SK-N-SH (cell line): ENCODE results near the gene SPATS1. TPM values are rescaled to one million over a fixed set of nuclear protein-coding genes. Genes with fewer than 3 reads are reported as not detected.

Experiments
- CTCF ChIA-PET: fragments of 300-600, 350-600 bp; formaldehyde crosslinking; extraction: SDS; loops from one replicate; lab custom pipeline; 2021; lab: Yijun Ruan, JAX
- POLR2A ChIA-PET: fragments of 350-600 bp; sonication (Branson Sonifier 250); formaldehyde crosslinking; extraction: SDS; loops from one replicate; lab custom pipeline; 2020; ENCODE audit warnings: antibody characterized with exemption, inconsistent platforms; lab: Yijun Ruan, JAX
- DNase-seq: peaks from one replicate; pipeline ENCODE4 v3.0.0; 2012
- H2AFZ ChIP-seq: fragments of 200-600 bp; sonication (generic); 2 replicates; pipeline ENCODE4 v1.8.1; 2016; ENCODE audit warnings: antibody characterized with exemption, mild to moderate bottlenecking, low read depth
- H3F3A ChIP-seq: fragments of 200-600 bp; sonication (generic); replicated peaks from 2 replicates; pipeline ENCODE3; 2016; ENCODE audit warnings: antibody characterized with exemption, mild to moderate bottlenecking; ENCODE audit not compliant: insufficient read depth
- H3K27ac ChIP-seq, 2 experiments: fragments of 200-500 bp in 1 of 2; fragments of 200-600 bp in 1 of 2; sonication (Bioruptor generic) in 1 of 2; sonication (generic), shearing (Covaris generic) in 1 of 2; 2 replicates each; pipeline versions ENCODE4 v1.5.1 to v1.6.1; 2014 to 2016; ENCODE audit warnings: low read depth in 2 of 2, inconsistent platforms in 1 of 2, low read length in 1 of 2, mild to moderate bottlenecking in 1 of 2, mixed read lengths in 1 of 2
- H3K27me3 ChIP-seq: fragments of 200-600 bp; sonication (generic), shearing (Covaris generic); 2 replicates; pipeline ENCODE4 v1.6.1; 2016; ENCODE audit warnings: mixed run types; ENCODE audit not compliant: insufficient read depth
- H3K36me3 ChIP-seq, 2 experiments: fragments of 200-500 bp in 1 of 2; fragments of 200-600 bp in 1 of 2; sonication (Bioruptor generic) in 1 of 2; sonication (generic) in 1 of 2; replicated peaks in 1 of 2; 2 replicates each; pipeline versions ENCODE3 to v1.5.1; 2014 to 2016; ENCODE audit warnings: low read length in 1 of 2, mild to moderate bottlenecking in 1 of 2; ENCODE audit not compliant: insufficient read depth in 2 of 2, control insufficient read depth in 1 of 2
- H3K4me1 ChIP-seq, 2 experiments: fragments of 200-500 bp in 1 of 2; fragments of 200-600 bp in 1 of 2; sonication (Bioruptor generic) in 1 of 2; sonication (generic), shearing (Covaris generic) in 1 of 2; 2 replicates each; pipeline versions ENCODE4 v1.5.1 to v1.6.1; 2014 to 2016; ENCODE audit warnings: low read depth in 1 of 2, low read length in 1 of 2, mixed run types in 1 of 2; ENCODE audit not compliant: insufficient read depth in 2 of 2, control insufficient read depth in 1 of 2
- H3K4me2 ChIP-seq: fragments of 200-600 bp; sonication (generic), shearing (Covaris generic); 2 replicates; pipeline ENCODE4 v1.6.1; 2017; ENCODE audit warnings: mixed run types
- H3K4me3 ChIP-seq, 2 experiments: fragments of 200-500 bp in 1 of 2; fragments of 200-600 bp in 1 of 2; sonication (Bioruptor generic) in 1 of 2; sonication (generic), shearing (Covaris generic) in 1 of 2; 2 replicates each; pipeline versions ENCODE4 v1.5.1 to v1.8.1; 2014 to 2016; ENCODE audit warnings: low read depth in 2 of 2, inconsistent platforms in 1 of 2, low read length in 1 of 2, mild to moderate bottlenecking in 1 of 2, mixed read lengths in 1 of 2, moderate library complexity in 1 of 2
- H3K79me2 ChIP-seq: fragments of 200-600 bp; sonication (generic); 2 replicates; pipeline ENCODE4 v1.8.1; 2017; ENCODE audit warnings: mild to moderate bottlenecking; ENCODE audit not compliant: insufficient read depth
- H3K9ac ChIP-seq: fragments of 200-600 bp; sonication (generic); 2 replicates; pipeline ENCODE4 v1.6.1; 2017; ENCODE audit warnings: mixed run types
- H3K9me2 ChIP-seq: fragments of 200-600 bp; sonication (generic); 2 replicates; pipeline ENCODE4 v1.6.1; 2017; ENCODE audit warnings: mixed run types
- H3K9me3 ChIP-seq: fragments of 200-600 bp; sonication (generic); 2 replicates; pipeline ENCODE4 v1.6.1; 2017; ENCODE audit warnings: mixed run types, mild to moderate bottlenecking, moderate library complexity
- H4K20me1 ChIP-seq: fragments of 200-600 bp; sonication (generic); 2 replicates; pipeline ENCODE4 v1.6.1; 2017; ENCODE audit warnings: mild to moderate bottlenecking, mixed run types; ENCODE audit not compliant: insufficient read depth
- CHD2 ChIP-seq: fragments of 150-350 bp; IDR thresholded peaks from 2 replicates; pipeline ENCODE4 v1.6.1; 2018; ENCODE audit warnings: low read length; ENCODE audit not compliant: partially characterized antibody
- EZH2phosphoT487 ChIP-seq: fragments of 200-600 bp; sonication (generic); IDR thresholded peaks from 2 replicates; pipeline ENCODE4 v1.6.1; 2017; ENCODE audit warnings: low read depth, mixed run types, mild to moderate bottlenecking, antibody characterized with exemption, moderate library complexity, borderline replicate concordance
- FOSL2 ChIP-seq: IDR thresholded peaks from 2 replicates; pipeline ENCODE4 v1.4.0; 2012; ENCODE audit warnings: low read depth, mild to moderate bottlenecking, moderate library complexity, borderline replicate concordance
- FOXM1 ChIP-seq: IDR thresholded peaks from 2 replicates; pipeline ENCODE4 v1.4.0; 2012; ENCODE audit warnings: low read depth, mild to moderate bottlenecking
- GABPA ChIP-seq: IDR thresholded peaks from 2 replicates; pipeline ENCODE4 v1.4.0; 2012; ENCODE audit warnings: low read depth, mild to moderate bottlenecking
- GATA2 ChIP-seq: sonication (generic); formaldehyde crosslinking; IDR thresholded peaks from 2 replicates; pipeline ENCODE4 v1.5.0; 2020; ENCODE audit warnings: mild to moderate bottlenecking, missing genetic modification reagents
- MEF2A ChIP-seq: IDR thresholded peaks from 2 replicates; pipeline ENCODE4 v1.4.0; 2012; ENCODE audit warnings: low read depth, borderline replicate concordance
- MXI1 ChIP-seq: IDR thresholded peaks from 2 replicates; pipeline ENCODE4 v1.6.1; 2012; ENCODE audit warnings: mild to moderate bottlenecking, low read depth, low read length, improper control_type of control experiment
- NFIC ChIP-seq: IDR thresholded peaks from 2 replicates; pipeline ENCODE4 v1.4.0; 2012; ENCODE audit warnings: borderline replicate concordance
- RCOR1 ChIP-seq: fragments of 150-350 bp; IDR thresholded peaks from 2 replicates; pipeline ENCODE4 v1.6.1; 2017; ENCODE audit warnings: antibody characterized with exemption, low read length
- RFX5 ChIP-seq: IDR thresholded peaks from 2 replicates; pipeline ENCODE4 v1.6.1; 2012; ENCODE audit warnings: mild to moderate bottlenecking, improper control_type of control experiment, low read length
- RXRA ChIP-seq: IDR thresholded peaks from 2 replicates; pipeline ENCODE4 v1.4.0; 2012; ENCODE audit warnings: low read depth, mild to moderate bottlenecking, borderline replicate concordance
- SMC3 ChIP-seq: IDR thresholded peaks from 2 replicates; pipeline ENCODE4 v1.6.1; 2012; ENCODE audit warnings: low read depth, low read length, improper control_type of control experiment
- TCF12 ChIP-seq: IDR thresholded peaks from 2 replicates; pipeline ENCODE4 v1.4.0; 2012
- TEAD4 ChIP-seq: IDR thresholded peaks from 2 replicates; pipeline ENCODE4 v1.4.0; 2012; ENCODE audit warnings: mild to moderate bottlenecking, borderline replicate concordance; ENCODE audit not compliant: insufficient read depth
- WGBS: methylation state at CpG from one replicate; pipeline ENCODE4 v1.1.6; 2017; ENCODE audit warnings: low lambda C conversion rate; 5-methylcytosine and 5-hydroxymethylcytosine counted together
- polyA plus RNA-seq, 3 experiments: library from polyadenylated mRNA; depleted of rRNA; stranded (reverse); fragments of >200 nt; gene quantifications; 2 replicates each; pipeline ENCODE4 v1.2.3, GENCODE V29; 2012
- TF ChIP-seq, protein P1 (sequence below): IDR thresholded peaks from 2 replicates; pipeline ENCODE4 v1.6.1; 2012; ENCODE audit warnings: mild to moderate bottlenecking, low read depth, low read length, moderate library complexity
- TF ChIP-seq, protein P2 (sequence below): fragments of 200-600 bp; sonication (generic); IDR thresholded peaks from 2 replicates; pipeline ENCODE4 v1.6.1; 2017; ENCODE audit warnings: antibody characterized with exemption, mild to moderate bottlenecking, moderate library complexity
- TF ChIP-seq, protein P3 (sequence below): fragments of 150-350 bp; IDR thresholded peaks from 2 replicates; pipeline ENCODE4 v1.6.1; 2016; ENCODE audit warnings: mild to moderate bottlenecking, low read depth, low read length

Gene SPATS1
- polyA plus RNA-seq, 1 of the 3 experiments (the other 2 are of a cell fraction): not detected

DNA sequence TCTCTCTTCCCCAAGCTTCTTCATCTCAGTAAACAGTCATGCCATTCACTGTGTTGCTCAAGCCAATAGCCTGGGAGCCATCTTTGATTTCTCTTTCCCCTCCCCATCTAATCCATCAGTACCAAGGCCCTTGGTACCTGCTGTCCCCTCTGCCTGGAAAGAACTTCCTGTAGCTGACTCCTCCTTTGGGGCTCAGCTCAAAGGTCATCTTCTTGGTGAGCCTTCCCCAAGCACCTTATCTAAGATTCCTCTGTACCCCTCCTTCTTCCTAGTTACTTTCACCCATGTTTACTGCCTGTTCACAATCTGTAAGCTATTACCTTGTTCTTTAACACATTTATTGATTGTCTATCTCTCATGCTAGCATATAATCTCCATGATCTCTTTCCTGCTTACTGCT is 32.8 kb upstream of the SPATS1 start (continued):
- TF ChIP-seq, protein P1, sequence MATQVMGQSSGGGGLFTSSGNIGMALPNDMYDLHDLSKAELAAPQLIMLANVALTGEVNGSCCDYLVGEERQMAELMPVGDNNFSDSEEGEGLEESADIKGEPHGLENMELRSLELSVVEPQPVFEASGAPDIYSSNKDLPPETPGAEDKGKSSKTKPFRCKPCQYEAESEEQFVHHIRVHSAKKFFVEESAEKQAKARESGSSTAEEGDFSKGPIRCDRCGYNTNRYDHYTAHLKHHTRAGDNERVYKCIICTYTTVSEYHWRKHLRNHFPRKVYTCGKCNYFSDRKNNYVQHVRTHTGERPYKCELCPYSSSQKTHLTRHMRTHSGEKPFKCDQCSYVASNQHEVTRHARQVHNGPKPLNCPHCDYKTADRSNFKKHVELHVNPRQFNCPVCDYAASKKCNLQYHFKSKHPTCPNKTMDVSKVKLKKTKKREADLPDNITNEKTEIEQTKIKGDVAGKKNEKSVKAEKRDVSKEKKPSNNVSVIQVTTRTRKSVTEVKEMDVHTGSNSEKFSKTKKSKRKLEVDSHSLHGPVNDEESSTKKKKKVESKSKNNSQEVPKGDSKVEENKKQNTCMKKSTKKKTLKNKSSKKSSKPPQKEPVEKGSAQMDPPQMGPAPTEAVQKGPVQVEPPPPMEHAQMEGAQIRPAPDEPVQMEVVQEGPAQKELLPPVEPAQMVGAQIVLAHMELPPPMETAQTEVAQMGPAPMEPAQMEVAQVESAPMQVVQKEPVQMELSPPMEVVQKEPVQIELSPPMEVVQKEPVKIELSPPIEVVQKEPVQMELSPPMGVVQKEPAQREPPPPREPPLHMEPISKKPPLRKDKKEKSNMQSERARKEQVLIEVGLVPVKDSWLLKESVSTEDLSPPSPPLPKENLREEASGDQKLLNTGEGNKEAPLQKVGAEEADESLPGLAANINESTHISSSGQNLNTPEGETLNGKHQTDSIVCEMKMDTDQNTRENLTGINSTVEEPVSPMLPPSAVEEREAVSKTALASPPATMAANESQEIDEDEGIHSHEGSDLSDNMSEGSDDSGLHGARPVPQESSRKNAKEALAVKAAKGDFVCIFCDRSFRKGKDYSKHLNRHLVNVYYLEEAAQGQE: no peak

DNA sequence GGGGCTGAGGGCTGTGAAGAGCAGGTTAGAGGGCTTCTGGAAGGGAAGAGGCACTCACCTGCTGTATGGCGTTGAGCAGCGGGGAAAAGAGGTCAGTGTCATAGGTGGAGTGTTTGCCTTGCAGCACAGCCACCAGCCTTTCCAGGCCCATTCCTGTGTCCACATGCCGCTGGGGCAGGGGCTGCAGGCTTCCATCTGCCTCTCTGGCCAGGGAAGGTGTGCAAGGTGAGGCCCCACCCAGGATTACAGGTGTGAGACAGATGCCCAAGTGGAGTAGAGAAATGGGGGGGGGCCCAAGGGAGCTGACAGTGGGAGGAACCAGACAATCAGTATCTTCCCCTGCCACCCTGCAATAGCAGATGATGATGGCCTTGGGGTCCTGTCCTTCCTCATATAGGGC is 32.2 kb upstream of the SPATS1 start:
- no peak overlapping the region for H3K9ac ChIP-seq
- H3K9me2 ChIP-seq: no peaks in the 10 kb centered on the region
- no peak overlapping the region for H3K4me2 ChIP-seq
- peaks cover 11% of the 10 kb centered on the region; the same call in 1 of the 2 replicates for H3K79me2 ChIP-seq
- H3F3A ChIP-seq: no peaks in the 10 kb centered on the region
- H4K20me1 ChIP-seq: no peaks in the 10 kb centered on the region
- POLR2A ChIA-PET: interaction anchor here (0.8 kb wide), 1 partner anchor 13 kb away, joined by 3 read pairs; no protein-coding TSS in a partner anchor
- peaks cover 4 to 8% of the 10 kb centered on the region in 2 experiments; a peak in 3 of 4 replicates for H3K4me1 ChIP-seq
- H3K36me3 ChIP-seq: peaks cover 13 to 52% of the 10 kb centered on the region in 2 experiments
- no peaks in the 10 kb centered on the region for H3K9me3 ChIP-seq
- no peak for TF ChIP-seq SMC3
- no peak for TF ChIP-seq EZH2phosphoT487
- TF ChIP-seq TCF12: no peak
- no peak for TF ChIP-seq NFIC
- no peak for TF ChIP-seq FOSL2
- TF ChIP-seq GATA2 (CRISPR knock-in tag): no peak
- no peak for TF ChIP-seq TEAD4
- TF ChIP-seq FOXM1: no peak
- TF ChIP-seq, protein P2, sequence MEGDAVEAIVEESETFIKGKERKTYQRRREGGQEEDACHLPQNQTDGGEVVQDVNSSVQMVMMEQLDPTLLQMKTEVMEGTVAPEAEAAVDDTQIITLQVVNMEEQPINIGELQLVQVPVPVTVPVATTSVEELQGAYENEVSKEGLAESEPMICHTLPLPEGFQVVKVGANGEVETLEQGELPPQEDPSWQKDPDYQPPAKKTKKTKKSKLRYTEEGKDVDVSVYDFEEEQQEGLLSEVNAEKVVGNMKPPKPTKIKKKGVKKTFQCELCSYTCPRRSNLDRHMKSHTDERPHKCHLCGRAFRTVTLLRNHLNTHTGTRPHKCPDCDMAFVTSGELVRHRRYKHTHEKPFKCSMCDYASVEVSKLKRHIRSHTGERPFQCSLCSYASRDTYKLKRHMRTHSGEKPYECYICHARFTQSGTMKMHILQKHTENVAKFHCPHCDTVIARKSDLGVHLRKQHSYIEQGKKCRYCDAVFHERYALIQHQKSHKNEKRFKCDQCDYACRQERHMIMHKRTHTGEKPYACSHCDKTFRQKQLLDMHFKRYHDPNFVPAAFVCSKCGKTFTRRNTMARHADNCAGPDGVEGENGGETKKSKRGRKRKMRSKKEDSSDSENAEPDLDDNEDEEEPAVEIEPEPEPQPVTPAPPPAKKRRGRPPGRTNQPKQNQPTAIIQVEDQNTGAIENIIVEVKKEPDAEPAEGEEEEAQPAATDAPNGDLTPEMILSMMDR: no peak
- TF ChIP-seq, protein P3, sequence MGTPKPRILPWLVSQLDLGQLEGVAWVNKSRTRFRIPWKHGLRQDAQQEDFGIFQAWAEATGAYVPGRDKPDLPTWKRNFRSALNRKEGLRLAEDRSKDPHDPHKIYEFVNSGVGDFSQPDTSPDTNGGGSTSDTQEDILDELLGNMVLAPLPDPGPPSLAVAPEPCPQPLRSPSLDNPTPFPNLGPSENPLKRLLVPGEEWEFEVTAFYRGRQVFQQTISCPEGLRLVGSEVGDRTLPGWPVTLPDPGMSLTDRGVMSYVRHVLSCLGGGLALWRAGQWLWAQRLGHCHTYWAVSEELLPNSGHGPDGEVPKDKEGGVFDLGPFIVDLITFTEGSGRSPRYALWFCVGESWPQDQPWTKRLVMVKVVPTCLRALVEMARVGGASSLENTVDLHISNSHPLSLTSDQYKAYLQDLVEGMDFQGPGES: no peak
- TF ChIP-seq RCOR1: no peak
- no peak for TF ChIP-seq RXRA
- TF ChIP-seq GABPA: no peak
- TF ChIP-seq MEF2A: no peak
- no peak for TF ChIP-seq MXI1
- TF ChIP-seq, protein P1: no peak
- TF ChIP-seq RFX5: no peak
- no peak for TF ChIP-seq CHD2
- H3K27me3 ChIP-seq: no peaks in the 10 kb centered on the region
- WGBS: 95% methylated on average over 2 of the region's 3 CpGs
- no peak overlapping the region for H3K4me3 ChIP-seq
- CTCF ChIA-PET: interaction anchor here (1.0 to 16.5 kb wide), 5 partner anchors 12 to 73 kb away, joined by 3 to 238 read pairs (median 5); partner anchors contain the start of genes NFKBIE and TMEM151B
- no peak overlapping the region for H3K27ac ChIP-seq
- no peak overlapping the region for H2AFZ ChIP-seq
- no peak for DNase-seq
